Stomach (tissue), 9 donors: ENCODE results near the gene PSMA1. TPM values are rescaled to one million over a fixed set of nuclear protein-coding genes. Genes with fewer than 3 reads are reported as not detected.
"Not testable (repeated sequence)": the region's sequence is repeated elsewhere in the genome, so short reads cannot be mapped to it uniquely, and the experiment has no call there.

Experiments
- DNase-seq, 2 donors: peaks; one replicate each; pipeline versions ENCODE4 v3.0.0 to v3.0.0-alpha.2; 2013 to 2019
- H3K27ac ChIP-seq, 5 donors: fragments of 200-600 bp in 4 of 5; sonication (generic) in 4 of 5; one replicate each; pipeline ENCODE4 v1.5.1; 2013 to 2019; ENCODE audit warnings: mild to moderate bottlenecking in 1 of 5, moderate library complexity in 1 of 5
- H3K27me3 ChIP-seq, 3 donors: fragments of 200-600 bp; sonication (generic); one replicate each; pipeline ENCODE4 v1.5.1; 2017 to 2019; ENCODE audit warnings: mixed run types in 1 of 3
- H3K36me3 ChIP-seq, 4 donors: fragments of 200-600 bp; sonication (generic); 1 replicate in 3 of 4; 2 replicates in 1 of 4; pipeline ENCODE4 v1.5.1; 2016 to 2019
- H3K4me1 ChIP-seq, 4 donors: fragments of 200-600 bp; sonication (generic); one replicate each; pipeline ENCODE4 v1.5.1; 2016 to 2019
- H3K4me3 ChIP-seq, 4 donors: fragments of 200-600 bp; sonication (generic) in 3 of 4; one replicate each; pipeline ENCODE4 v1.5.1; 2016 to 2019; ENCODE audit warnings: mild to moderate bottlenecking in 1 of 4
- H3K9me3 ChIP-seq, 4 donors: fragments of 200-600 bp; sonication (generic); one replicate each; pipeline ENCODE4 v1.5.1; 2016 to 2019
- EP300 ChIP-seq: sonication (generic); formaldehyde crosslinking; IDR thresholded peaks from one replicate; pipeline ENCODE4 v1.6.1; 2017; ENCODE audit warnings: antibody characterized with exemption
- POLR2A ChIP-seq, 4 donors: fragments of 450-650 bp; IDR thresholded peaks; one replicate each; pipeline ENCODE4 v1.6.1; 2016; ENCODE audit warnings: antibody characterized with exemption in 4 of 4, control low read depth in 2 of 4, mild to moderate bottlenecking in 1 of 4, moderate library complexity in 1 of 4
- POLR2AphosphoS5 ChIP-seq, 3 donors: sonication (generic); formaldehyde crosslinking; IDR thresholded peaks; one replicate each; pipeline ENCODE4 v1.6.1; 2016; ENCODE audit warnings: antibody characterized with exemption in 3 of 3
- WGBS, 5 donors: extraction: QIAGEN DNeasy Blood & Tissue Kit in 3 of 5; methylation state at CpG; one replicate each; pipeline versions ENCODE4 v1.1.5 to v1.1.7; 2013 to 2018; 5-methylcytosine and 5-hydroxymethylcytosine counted together
- intact Hi-C: fragments of 100-400 bp; cut with DNase I; formaldehyde crosslinking; loops from one replicate; pipeline ENCODE4 v1.15.1; 2023; ENCODE audit warnings: low total_unique reads
- polyA plus RNA-seq, 3 donors: library from polyadenylated mRNA; stranded (reverse); fragments of 200-250 nt; gene quantifications; one replicate each; pipeline ENCODE4 v1.2.3, GENCODE V29; 2013
- total RNA-seq, 5 donors: library from RNA; depleted of rRNA; stranded (reverse); fragments of >200 nt; gene quantifications; one replicate each; pipeline versions ENCODE4 v1.1.0 to v1.2.3, GENCODE V29; 2014 to 2016
- TF ChIP-seq, protein P1 (sequence below), 7 experiments: fragments of 450-650 bp in 4 of 7; fragments of 200-600 bp in 3 of 7; sonication (generic) in 3 of 7; IDR thresholded peaks; one replicate each; pipeline ENCODE4 v1.5.1; 2016 to 2019; ENCODE audit warnings: antibody characterized with exemption in 7 of 7, control low read depth in 2 of 7, mild to moderate bottlenecking in 1 of 7
- donor health status: healthy with polysubstance abuse.
- donor health status: Bipolar disorder and iron deficiency.
- donor health status: healthy.

The PSMA1 gene
- total and polyA plus RNA-seq, 8 donors = 26.8 to 191 (median 114) TPM

DNA sequence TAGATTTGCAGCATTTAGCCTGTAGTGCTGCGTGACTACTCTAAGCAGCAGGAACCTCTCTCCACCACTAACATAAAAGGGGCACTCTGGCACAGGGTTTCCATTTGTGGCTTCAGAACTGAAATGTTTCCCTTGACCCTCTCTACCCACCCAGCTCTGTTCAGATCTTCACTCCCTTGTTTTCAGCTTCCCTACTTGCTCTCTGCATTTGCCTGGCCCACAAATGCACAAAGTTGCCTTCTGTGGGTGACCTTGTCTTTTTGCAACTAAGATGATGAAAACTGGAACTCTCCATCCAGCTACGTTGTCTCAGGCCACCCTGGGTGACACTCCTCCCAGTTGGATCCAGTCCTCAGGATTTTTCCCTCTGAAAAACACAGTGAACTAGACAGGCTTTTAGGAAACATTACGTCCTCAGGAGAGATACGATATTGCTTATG lies 19.8 kb upstream of the PSMA1 start:
- no peak for TF ChIP-seq POLR2AphosphoS5 (IDR thresholded peaks at IDR 0.05)
- WGBS, 5 donors = 73 to 87% (median 81%) methylated on average over 4 of the region's 4 CpGs
- Histone ChIP-seq H3K27ac (peak overlapping the region in 1 of 5 donors; percentile 23), H3K9me3 (no peaks in the 10 kb centered on the region), H3K27me3 (no peaks in the 10 kb centered on the region), H3K36me3 (no peaks in the 10 kb centered on the region), H3K4me1 (peaks cover 0 to 40% (median 15%) of the 10 kb centered on the region in 4 donors), H3K4me3 (no peak overlapping the region)
- intact Hi-C loops = loop anchor here (10.0 kb wide), 2 partner anchors 105 to 365 kb away; partner anchors contain the start of gene PDE3B
- DNase-seq = peak in 1 of 2 donors; percentile 7

DNA sequence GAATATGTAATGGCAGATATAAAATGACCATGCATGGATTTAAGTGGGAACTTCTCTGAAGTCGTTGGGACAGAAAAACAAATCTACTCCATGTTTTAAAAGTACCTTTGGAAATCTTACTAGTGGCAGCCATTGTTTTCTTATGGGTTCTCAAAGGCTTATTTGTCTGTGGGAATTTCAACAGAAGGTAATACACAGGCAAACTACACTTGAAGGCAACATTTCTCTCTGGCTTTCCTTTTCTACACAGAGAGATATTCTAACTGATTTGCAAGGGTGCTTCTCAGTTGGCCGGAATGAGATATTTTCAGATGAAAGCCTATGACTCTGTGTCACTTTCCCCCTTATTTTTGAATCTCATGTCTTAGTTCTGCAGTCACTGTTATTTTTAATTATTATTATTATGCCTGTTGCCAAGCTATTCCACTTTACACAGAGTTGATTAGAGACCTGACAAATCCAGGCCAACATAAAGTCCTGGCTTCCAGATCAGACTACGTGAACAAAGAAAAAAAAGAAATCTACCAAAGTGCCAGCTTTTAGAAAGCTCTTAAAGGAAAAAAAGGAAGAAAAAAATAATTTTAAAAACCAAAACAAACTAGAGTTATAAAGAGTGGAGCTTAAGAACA lies 18.9 kb upstream of the PSMA1 start:
- no peaks in the 10 kb centered on the region for H3K27me3 ChIP-seq
- H3K36me3 ChIP-seq = no peaks in the 10 kb centered on the region
- no peak for DNase-seq
- H3K4me3 ChIP-seq = no peak overlapping the region
- intact Hi-C loops = loop anchor here (10.0 kb wide), 1 partner anchor 106 kb away; the partner anchor contains the start of gene PDE3B
- H3K9me3 ChIP-seq = no peaks in the 10 kb centered on the region
- TF ChIP-seq, protein P1, sequence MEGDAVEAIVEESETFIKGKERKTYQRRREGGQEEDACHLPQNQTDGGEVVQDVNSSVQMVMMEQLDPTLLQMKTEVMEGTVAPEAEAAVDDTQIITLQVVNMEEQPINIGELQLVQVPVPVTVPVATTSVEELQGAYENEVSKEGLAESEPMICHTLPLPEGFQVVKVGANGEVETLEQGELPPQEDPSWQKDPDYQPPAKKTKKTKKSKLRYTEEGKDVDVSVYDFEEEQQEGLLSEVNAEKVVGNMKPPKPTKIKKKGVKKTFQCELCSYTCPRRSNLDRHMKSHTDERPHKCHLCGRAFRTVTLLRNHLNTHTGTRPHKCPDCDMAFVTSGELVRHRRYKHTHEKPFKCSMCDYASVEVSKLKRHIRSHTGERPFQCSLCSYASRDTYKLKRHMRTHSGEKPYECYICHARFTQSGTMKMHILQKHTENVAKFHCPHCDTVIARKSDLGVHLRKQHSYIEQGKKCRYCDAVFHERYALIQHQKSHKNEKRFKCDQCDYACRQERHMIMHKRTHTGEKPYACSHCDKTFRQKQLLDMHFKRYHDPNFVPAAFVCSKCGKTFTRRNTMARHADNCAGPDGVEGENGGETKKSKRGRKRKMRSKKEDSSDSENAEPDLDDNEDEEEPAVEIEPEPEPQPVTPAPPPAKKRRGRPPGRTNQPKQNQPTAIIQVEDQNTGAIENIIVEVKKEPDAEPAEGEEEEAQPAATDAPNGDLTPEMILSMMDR (IDR thresholded peaks at IDR 0.05) = no peak
- no peak for TF ChIP-seq EP300
- TF ChIP-seq POLR2A (IDR thresholded peaks at IDR 0.05) = no peak
- TF ChIP-seq POLR2AphosphoS5 (IDR thresholded peaks at IDR 0.05) = no peak
- no peak overlapping the region for H3K27ac ChIP-seq
- H3K4me1 ChIP-seq = peaks cover 0 to 40% (median 15%) of the 10 kb centered on the region in 4 donors
- 65 to 92% (median 82%) methylated on average over 3 of the region's 3 CpGs for WGBS, 5 donors

DNA sequence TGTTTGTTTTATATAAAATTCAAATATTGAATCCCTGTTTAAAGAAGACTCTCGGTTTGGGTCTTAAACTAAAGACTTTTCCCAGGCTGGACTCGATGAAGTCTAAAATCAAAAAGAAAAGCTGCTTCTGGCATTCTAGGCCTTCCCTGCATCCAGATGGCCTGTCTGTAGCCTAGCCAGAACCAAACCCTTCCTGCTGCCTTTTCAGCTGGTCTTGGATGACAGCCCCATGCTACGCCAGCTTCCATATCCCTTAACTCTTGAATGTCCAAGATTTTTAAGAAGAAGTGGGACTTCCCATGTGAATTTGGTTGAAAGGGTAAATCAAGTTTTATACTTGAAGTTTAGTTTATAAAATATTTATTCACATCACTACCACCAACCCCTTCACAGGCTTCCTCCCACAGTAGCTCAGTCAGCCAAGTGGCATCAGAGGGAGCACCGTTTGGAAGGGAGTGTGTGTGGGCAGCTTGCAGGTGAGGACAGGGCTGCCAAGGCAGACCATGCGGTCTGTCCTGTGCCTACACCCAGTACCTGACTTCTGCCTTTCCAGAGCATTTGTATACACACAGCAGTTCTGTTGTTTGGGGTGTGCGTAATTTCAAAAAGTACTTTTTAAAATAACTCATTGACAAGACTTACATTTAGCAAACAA lies 18.2 kb upstream of the PSMA1 start:
- TF ChIP-seq EP300 = no peak
- TF ChIP-seq POLR2AphosphoS5 (IDR thresholded peaks at IDR 0.05) = no peak
- TF ChIP-seq, protein P1 (IDR thresholded peaks at IDR 0.05) = no peak
- TF ChIP-seq POLR2A (IDR thresholded peaks at IDR 0.05) = no peak
- no peak overlapping the region for H3K4me3 ChIP-seq
- H3K36me3 ChIP-seq = no peaks in the 10 kb centered on the region
- DNase-seq = peak in 1 of 2 donors; percentile 16
- WGBS, 5 donors = 49 to 67% (median 57%) methylated on average over 6 of the region's 6 CpGs
- H3K4me1 ChIP-seq = peaks cover 0 to 40% (median 15%) of the 10 kb centered on the region in 4 donors
- H3K9me3 ChIP-seq = no peaks in the 10 kb centered on the region
- H3K27ac ChIP-seq = no peak overlapping the region
- no peaks in the 10 kb centered on the region for H3K27me3 ChIP-seq
- intact Hi-C loops = loop anchor here (10.0 kb wide), 1 partner anchor 106 kb away; the partner anchor contains the start of gene PDE3B

DNA sequence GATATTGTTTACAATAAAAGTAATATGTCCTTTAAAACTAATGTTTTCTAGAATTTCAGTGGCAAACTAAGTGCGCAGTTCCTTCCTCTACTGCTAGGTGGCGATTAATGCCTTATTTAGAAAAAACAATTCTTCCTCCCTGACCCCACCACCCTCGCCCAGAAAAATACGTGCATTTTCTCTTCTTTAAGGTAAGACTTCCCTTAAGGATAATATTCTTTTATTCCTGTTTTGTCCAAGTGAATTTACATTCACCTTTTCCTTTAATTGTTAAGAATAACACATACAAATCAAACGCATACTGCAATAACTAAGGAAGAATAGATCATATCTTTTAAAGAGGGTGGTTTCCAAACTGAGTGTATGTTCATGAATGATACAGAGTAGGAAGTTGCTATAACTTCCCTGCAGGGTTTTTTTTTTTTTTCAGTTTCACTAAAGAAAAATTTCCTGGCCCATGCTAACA lies 17.0 kb upstream of the PSMA1 start:
- peaks cover 0 to 39% (median 15%) of the 10 kb centered on the region in 4 donors for H3K4me1 ChIP-seq
- no peaks in the 10 kb centered on the region for H3K27me3 ChIP-seq
- TF ChIP-seq, protein P1 (IDR thresholded peaks at IDR 0.05) = peak in 5 of 7 experiments; percentile 62 to 84 (median 78)
- no peak for TF ChIP-seq POLR2AphosphoS5 (IDR thresholded peaks at IDR 0.05)
- peak in 1 of 2 donors; percentile 62 for DNase-seq
- H3K4me3 ChIP-seq = no peak overlapping the region
- H3K36me3 ChIP-seq = no peaks in the 10 kb centered on the region
- WGBS, 5 donors = 7 to 13% (median 8%) methylated on average over 5 of the region's 5 CpGs
- intact Hi-C loops = loop anchor here (10.0 kb wide), 1 partner anchor 108 kb away; the partner anchor contains the start of gene PDE3B
- no peak overlapping the region for H3K27ac ChIP-seq
- H3K9me3 ChIP-seq = no peaks in the 10 kb centered on the region

DNA sequence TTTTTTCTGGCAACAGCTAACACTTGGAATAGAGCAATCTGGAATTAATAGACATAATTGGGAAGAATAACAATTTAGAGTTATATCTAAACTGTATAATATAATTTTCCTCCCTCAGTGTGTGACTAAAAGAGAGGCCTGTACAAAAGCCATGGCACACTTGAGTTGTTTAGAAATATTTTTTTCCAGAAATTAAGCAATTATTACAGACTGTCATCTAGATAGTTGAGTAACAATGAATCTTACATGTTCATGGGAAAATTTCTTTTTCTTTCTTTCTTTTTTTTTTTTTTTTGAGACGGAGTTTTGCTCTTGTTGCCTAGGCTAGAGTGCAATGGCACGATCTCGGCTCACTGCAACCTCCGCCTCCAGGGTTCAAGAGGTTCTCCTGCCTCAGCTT lies 15.0 kb upstream of the PSMA1 start:
- peaks cover 0 to 20% (median 9%) of the 10 kb centered on the region in 4 donors for H3K4me1 ChIP-seq
- 84 to 95% (median 91%) methylated on average over 4 of the region's 4 CpGs for WGBS, 5 donors
- H3K36me3 ChIP-seq, H3K27ac ChIP-seq, H3K9me3 ChIP-seq, H3K27me3 ChIP-seq, DNase-seq, H3K4me3 ChIP-seq: not testable (repeated sequence)
- intact Hi-C loops = loop anchor here (10.0 kb wide), 1 partner anchor 110 kb away; the partner anchor contains the start of gene PDE3B
